Measurements from ENCODE around the gene BTN3A1.
"Not testable (repeated sequence)": the region's sequence is repeated elsewhere in the genome, so short reads cannot be mapped to it uniquely, and the experiment has no call there.

The BTN3A1 gene

DNA sequence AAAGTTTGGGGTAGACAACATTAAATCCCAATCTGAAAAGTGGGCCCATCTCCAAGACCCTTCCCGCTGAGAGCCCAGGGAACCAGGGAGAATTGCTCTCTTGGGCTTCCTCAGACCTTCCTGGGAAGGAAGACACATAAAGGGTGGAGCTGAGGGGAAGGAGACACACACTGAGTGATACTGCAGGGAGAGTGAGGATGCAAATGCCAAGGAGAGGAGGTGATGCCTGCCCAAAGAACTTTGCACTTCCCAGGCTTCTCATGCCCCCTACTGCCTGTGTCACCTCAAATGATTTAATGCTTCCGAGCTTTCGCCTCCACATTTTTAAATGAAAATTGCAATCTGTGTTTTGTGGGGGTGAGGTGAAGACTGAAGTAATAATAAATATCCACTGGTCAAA is 48.2 kb downstream of the BTN3A1 start:
- DNase-seq = no peak

- DNase-seq = no peak
Measured at GRCh38 chr6:26452631-26453235, 50.7 kb downstream of the BTN3A1 start.

GRCh38 chr6:26454631-26455030 is 52.6 kb downstream of the BTN3A1 start:
- no peak for DNase-seq

- DNase-seq = no peak
Measured at GRCh38 chr6:26455357-26455970, 53.4 kb downstream of the BTN3A1 start.

DNA sequence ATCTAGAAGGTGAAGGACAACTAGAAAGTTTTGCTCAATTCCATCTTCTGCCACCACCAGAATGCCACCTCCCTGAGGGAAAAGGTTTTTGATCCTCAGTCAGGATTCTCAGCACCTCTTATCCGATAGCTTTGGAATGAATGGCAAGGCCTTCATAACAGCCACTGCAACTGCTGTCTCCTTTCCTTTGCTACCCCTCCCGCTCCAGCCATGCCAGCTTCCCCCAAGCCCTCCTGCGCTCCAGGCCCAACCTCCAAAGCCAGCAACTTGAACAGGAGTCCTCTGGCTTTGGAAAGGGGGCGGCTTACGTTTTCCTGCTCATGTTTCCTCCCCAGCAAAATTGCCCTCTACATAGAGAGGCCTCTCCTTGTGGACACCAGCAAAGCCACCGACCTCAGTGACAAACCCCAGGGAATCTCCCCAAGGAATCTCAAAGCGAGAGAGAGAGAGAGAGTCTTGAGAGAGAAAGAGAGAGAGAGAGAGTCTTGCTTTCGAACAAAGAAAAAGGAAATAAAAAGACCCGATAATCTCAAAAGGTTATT is 55.3 kb downstream of the BTN3A1 start:
- DNase-seq = peak; percentile 75

DNA sequence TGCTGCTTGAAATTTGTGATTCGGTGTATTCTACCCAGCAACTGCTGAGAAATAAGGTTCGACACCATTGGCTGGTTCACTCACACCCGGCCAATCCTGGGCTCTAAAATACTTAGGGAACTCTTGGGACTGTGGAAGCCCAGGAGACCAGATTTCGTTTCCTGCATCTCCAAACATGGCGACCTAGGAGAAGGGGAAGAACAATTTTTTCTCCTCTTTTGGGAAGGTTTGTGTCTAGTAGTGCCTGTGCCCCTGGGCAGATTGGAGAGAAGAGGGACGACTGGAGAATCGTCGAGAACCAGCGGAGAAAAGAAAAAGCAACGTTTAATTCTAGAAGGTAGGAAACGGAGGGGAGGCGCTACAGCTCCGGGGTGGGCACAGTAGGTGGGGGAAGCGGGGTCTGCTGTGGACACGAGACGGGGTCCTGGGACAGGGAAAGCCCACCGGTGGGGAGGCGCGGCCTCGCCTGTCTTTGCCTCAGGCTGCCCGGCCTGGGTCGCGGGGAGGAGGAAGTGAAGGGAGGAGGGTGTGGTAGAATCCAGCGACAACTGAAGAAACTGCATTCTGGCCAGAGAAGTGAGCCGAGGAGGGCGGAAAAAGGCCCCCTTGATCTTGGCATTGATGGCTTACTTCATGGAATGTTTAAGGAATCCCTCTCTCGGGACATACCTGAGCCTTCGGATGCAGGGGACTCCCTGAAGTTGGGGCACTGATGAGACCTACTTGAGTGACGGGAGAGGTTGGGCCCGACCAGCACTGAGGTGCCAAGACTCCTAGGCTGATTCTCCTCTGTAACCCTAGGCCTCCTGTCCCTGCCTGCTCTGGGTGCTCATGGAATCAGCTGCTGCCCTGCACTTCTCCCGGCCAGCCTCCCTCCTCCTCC is 56.0 kb downstream of the BTN3A1 start, which contains the start of gene BTN2A1:
TSS of gene BTN2A1 (plus strand) at position 150 of the 883 bp plus-strand sequence. CDS start at position 832, 682 bp downstream.
- peak; percentile 92 for DNase-seq

- DNase-seq = no peak
Measured at GRCh38 chr6:26459023-26459810, 57.1 kb downstream of the BTN3A1 start.

DNA sequence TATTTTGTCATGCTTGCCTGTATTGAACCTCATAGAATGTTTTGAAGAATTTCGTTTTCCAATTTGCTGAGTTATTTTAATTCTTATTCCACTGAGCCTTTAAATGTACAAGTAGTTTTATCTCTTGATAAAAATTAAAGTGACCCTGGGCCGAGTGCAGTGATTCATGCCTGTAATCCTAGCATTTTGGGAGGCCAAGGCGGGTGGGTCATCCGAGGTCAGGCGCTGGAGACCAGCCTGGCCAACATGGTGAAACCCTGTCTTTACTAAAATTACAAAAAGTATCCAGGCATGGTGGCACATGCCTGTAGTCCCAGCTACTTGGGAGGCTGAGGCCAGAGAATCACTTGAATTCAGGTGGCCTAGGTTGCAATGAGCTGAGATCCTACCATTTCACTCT is 59.3 kb downstream of the BTN3A1 start:
- not testable (repeated sequence) for DNase-seq

- DNase-seq = no peak
Measured at GRCh38 chr6:26464014-26464413, 61.9 kb downstream of the BTN3A1 start.

GRCh38 chr6:26464416-26465131 is 62.5 kb downstream of the BTN3A1 start:
- DNase-seq = no peak

All from right hindlimb (tissue), 1 donor.